GM18951 (cell line): ENCODE data around the gene IL17REL.

Source experiments
- POLR2A ChIP-seq: IDR thresholded peaks from 4 replicates; pipeline ENCODE4 v1.6.1; 2011; ENCODE audit warnings: mild to moderate bottlenecking; ENCODE audit not compliant: insufficient read length, insufficient read depth; ENCODE audit errors: extremely low read depth
- in situ Hi-C: fragments of 300-500 bp; cut with MboI; formaldehyde crosslinking; loops from one replicate; pipeline ENCODE4 v1.12.0; 2022; ENCODE audit warnings: low sequenced_read_pairs, mixed read lengths, inconsistent platforms; ENCODE audit not compliant: unreplicated experiment

Gene IL17REL

DNA sequence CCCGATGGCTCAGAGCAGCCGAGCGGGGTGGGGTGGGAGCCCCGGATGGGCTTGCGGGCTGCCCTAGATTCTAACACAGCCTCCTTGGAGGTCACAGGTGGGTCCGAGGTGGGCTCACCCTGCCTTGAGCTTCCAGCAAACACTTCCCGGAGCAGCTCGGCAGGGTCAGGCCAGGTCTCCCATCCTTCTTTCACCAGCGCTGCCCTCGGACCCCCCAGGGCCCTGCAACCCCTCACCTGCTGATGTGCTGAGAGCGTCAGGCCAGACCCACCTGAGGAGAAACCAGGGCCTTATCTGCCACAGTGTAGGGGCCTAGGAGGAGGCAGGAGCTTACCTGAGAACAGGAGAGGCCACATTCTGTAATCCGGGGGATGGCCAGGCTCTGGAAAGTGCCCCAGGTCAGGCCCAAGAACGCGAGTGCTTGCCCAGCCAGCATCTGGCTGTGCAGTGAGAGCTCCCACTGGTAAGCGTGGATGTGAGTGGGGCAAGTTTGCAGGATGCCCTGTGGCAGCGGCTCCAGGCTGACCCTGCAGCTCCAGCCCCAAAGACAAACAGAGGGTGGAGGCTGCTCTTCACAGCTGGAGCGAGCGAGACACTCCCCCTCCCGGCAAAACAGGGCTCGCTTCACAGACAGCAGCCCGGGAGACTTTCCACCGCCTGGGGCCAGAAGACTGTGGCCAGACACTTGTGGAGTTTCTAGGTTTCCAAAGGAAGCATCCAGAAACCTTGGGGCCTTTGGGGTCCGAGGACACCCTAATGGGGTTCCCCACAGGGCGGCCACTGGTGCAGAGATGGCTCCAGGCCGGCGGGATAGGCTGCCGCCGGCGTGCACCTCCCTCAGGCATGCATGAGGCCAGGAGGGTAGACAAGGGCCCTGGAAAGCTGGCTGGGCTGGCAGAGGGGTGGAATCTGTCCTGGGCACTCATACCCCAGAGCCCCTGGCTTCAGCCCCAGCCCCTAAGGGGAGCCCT, at the start of gene IL17REL:
IL17REL (minus strand) TSS at position 555 of the 971 bp plus-strand sequence; CDS start at position 436, 119 bp downstream.
- no peak for TF ChIP-seq POLR2A
- in situ Hi-C loops: no loop called here

DNA sequence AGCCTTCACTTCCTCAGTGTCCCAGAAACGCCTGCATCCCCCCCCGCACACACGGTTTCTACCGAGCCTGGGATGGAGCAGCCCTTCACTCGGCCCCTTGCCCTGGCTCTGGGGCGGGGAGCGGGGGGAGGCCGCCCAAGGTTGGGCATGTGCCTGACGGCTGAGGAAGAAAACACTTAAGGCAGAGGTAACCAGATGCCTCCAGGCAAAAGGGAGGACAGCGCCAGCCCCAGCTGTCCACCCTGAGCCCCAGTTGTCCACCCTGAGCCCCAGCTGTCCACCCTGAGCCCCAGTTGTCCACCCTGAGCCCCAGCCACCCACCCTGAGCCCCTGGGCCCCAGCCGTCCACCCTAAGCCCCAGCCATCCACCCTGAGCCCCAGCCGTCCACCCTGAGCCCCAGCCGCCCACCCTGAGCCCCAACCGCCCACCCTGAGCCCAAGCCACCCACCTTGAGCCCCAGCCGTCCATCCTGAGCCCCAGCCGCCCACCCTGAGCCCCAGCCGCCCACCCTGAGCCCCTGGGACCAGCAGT, 49.3 kb upstream of the IL17REL start:
- in situ Hi-C loops: no loop called here
- no peak for TF ChIP-seq POLR2A

DNA sequence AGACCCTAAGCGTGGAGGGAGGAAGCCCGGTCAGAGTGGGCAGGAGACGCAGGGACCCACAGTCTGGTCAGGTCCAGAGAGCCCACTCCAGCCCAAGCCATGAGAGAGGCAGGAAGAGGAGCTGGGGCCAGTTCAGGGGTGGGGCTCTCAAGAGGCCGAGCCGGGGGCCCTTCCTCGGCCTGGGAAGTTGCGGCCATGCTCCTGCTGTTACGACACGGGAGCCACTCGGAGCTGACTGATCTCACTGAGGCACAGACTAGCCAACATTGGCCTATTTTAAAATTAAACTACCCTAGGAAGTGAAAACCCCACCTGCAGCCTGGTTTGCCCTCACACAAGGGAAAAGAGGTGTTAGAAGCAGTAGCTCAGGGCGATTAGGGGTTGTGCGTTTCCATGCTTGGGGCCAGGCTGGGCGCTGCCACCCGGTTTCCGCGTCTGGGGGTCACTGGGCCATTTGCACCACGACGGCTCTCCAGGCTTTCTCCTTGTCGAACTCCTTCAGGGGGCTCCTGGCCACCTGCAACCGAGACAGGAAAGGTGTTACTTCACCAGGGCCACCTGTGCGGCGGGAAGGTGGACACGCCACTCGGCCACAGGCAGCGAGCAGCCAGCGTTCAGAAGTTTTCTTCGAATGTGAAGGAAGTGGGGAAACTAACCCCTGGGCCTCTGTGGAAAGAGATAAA, 48.7 kb upstream of the IL17REL start:
- no peak for TF ChIP-seq POLR2A
- in situ Hi-C loops: no loop called here

DNA sequence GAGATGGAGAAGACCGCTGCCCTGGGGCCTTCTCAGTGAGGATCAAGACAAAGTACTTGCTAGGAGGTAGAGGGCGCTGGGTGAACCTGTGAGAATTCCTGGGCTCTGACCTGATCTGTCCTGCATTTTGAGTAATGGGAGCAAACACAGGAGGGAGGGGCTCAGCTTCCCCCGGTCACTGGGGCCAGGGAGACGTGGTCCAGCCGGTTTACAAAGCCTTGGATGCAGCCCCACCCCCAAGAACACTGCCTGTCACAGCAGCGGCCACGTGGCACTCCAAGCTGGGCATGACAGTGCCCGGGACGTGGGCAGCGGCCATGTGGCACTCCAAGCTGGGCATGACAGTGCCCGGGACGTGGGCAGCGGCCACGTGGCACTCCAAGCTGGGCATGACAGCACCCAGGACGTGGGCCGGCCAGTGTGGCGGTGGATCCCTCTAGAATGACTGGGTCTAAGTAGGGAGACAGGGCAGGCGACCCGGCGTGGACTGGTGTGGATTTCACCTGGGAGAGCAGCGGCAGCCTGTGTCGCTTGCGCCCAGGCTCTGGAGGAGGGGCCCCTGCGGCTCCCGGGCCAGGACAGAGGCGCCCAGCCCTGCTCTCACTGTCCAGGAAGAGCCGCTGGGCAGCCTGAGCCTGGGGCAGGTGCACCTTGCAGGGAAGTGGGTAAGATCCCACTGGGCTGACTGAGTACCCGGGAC, 48.0 kb upstream of the IL17REL start:
- in situ Hi-C loops: no loop called here
- no peak for TF ChIP-seq POLR2A

DNA sequence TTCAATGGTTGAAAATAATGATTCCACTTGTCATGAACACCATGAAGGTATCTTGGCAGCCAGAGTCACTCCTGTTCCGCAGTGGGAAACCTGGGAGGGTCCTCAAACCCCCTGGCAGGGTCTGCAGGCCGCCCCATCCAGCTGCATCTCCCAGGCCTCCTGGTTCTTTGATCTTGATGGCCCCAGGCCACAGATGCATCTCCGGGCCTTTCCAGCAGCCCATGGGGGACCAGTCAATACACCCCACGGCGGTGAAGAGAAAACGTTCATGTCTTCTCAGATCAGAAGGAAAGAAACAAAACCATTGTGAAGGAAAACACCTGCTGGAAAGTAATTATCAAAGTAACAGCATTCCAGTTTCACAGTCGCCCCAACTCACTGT, 47.3 kb upstream of the IL17REL start:
- TF ChIP-seq POLR2A: no peak
- in situ Hi-C loops: no loop called here

DNA sequence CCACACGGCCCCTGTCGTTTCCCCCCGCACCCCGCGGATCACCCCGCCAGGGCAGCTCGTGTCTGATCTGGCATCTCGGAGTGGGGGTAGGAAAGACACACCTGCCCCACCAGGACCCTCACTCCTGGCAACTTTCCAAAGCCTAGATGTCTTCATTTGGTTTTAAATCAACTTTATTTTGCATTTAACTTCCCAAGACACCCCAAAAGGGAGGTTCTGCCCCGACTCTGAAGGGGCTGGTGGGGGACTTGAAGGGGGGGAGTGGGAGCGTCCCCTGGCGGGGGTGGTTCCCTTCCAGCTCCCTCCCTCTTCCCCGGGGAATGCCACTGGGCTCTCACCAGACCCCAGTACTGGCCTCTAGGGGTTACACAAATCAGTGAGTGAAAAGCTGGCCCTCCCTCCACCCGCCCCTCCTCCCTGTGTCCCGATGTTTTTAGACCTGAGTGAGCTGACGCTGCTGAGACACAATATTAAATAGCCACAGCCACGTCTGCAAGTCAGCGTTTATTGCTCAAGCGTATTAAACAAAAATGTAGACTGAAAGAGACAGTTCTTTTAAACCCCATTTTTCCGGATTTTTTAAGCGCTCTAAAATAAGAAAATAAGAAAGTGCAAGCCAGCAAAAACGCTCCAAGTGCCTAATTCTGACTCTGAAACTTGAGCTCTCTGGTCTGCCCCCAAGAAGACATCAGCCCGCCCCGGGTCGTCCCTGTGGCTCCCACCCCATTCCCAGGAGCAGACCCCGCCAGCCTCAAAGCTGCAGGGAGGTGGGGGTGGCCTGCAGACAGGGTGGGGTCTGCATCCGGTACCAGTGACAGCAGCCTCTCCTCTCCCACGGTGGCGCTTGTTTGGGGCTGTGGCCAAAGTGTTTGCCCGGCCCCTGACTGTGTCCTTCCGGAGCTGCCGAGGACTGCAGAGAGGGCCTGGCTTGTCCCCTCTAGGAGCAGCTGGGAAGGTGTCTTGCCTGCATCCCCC, 46.6 kb upstream of the IL17REL start:
- no peak for TF ChIP-seq POLR2A
- in situ Hi-C loops: no loop called here

DNA sequence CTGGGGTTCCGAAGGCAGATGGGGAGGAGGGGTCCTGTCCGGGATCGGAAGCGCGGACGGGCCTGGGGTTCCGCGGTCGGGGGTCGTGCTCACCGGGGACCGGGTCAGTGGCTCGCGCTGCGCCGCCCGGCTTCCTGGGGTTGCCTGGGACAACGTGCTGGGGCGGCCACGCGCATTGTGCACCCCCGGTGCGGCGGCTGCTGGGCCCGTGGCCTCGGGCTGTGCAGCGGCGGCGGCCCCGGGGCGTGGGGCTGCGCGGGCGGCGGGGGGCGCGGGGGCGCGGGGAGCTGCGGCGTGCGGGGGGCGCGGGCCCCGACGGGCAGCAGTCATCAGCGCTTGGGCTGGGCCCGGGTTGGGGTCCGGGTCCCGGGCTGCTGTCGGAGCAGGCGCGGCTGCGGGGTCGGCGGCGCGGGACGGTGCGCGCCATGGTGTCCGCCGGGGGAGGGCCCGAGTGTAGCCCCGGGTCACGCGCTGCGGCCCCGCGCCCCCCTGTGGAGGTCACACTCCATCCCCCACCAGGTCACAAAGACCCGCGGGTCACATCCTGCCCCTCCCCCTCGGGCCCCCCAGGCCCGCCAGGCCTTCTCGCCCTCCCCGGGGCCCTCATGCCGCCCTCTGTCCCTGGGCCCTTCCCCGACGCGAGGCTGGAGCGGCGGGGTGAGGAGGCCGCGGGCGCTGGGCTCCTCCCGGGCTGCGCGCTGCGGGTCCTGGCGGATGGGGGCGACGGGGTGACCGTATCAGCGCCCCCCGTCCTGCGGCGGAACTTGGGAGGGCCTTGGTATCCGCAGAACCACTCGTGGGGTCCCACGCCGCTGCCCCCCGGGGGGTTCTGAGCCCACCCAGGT, 45.7 kb upstream of the IL17REL start, which contains the start of gene TTLL8:
TTLL8 (minus strand) TSS at position 238 of the 845 bp plus-strand sequence.
- TF ChIP-seq POLR2A: no peak
- in situ Hi-C loops: no loop called here

DNA sequence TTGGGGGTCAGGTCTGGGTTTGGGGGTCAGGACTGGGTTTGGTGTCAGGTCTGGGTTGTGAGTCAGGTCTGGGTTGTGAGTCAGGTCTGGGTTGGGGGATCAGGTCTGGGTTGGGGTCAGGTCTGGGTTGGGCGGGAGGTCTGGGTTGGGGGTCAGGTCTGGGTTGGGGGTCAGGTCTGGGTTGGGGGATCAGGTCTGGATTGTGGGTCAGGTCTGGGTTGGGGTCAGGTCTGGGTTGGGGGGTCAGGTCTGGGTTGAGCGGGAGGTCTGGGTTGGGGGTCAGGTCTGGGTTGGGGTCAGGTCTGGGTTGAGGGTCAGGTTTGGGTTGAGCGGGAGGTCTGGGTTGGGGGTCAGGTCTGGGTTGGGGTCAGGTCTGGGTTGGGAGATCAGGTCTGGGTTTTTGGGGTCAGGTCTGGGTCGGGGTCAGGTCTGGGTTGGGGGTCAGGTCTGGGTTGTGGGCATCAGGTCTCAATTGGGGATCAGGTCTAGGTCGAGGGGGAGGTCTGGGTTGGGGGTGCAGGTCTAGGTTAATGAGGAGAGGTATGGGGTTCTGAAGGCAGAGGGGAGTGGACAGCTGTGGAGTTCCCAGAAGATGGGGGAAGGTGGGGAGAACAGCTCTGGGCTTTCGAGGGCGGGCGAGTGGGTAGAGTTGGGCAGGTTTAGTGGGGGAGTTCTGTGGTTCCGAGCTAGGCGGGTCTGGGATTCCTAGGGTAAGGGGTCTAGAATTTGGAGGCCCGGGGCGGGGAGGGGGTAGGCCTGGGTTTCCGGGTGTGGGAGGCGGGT, 44.9 kb upstream of the IL17REL start:
- in situ Hi-C loops: no loop called here
- TF ChIP-seq POLR2A: no peak

DNA sequence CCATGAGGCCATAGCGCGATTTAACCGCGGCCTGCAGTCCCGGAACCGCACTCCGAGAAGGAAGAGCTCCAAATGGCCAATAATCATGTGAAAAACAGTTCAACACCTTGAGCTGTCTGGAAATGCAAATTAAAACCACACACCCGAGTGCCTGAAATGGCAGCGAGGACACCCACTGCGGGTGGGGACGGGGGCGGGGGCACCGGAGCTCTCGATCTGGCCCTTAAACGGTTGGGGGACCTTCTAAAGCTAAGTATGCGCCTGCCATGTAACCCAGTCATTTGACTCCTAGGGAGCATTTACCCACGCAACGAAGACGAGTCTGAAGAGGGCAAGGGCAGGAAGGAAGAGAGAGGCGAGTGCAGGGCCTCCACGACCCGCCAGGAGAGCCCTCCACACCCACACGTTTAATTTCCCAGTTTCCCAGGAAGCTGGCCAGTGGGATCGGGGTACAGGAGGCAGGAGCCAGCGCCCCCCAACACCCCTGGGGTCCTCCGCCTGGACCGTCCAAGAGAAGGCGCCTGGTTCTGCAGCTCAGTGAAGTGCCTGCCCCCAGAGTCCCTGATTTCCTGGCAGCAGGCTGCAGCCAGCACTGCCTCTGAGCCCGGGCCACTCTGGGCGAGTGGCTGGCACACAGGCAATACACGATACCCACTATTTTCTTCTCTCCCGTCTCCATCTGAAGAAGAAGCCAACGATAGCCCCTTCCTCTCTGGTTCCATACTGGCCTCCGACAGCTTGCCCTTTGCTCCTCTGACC, 43.8 kb upstream of the IL17REL start:
- no peak for TF ChIP-seq POLR2A

DNA sequence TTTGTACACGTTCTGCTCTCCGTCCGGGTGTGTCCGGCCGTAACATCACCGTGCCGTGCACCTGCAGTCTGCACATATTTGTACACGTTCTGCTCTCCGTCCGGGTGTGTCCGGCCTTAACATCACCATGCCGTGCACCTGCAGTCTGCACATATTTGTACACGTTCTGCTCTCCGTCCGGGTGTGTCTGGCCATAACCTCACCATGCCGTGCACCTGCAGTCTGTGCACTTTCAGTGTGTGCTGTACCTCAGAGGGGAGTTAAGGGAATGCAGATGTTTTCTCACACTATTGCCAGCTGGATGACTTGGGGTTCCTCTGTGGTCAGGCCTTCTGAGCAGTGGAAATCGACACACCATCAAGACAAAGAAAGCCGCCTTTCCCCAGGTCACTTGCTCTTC, 41.3 kb upstream of the IL17REL start:
- no peak for TF ChIP-seq POLR2A
- in situ Hi-C loops: no loop called here

More for the DNA sequence above, 43.8 kb upstream of the IL17REL start:
- in situ Hi-C loops: no loop called here
